ENCODE results near the gene XPNPEP2.

DNA sequence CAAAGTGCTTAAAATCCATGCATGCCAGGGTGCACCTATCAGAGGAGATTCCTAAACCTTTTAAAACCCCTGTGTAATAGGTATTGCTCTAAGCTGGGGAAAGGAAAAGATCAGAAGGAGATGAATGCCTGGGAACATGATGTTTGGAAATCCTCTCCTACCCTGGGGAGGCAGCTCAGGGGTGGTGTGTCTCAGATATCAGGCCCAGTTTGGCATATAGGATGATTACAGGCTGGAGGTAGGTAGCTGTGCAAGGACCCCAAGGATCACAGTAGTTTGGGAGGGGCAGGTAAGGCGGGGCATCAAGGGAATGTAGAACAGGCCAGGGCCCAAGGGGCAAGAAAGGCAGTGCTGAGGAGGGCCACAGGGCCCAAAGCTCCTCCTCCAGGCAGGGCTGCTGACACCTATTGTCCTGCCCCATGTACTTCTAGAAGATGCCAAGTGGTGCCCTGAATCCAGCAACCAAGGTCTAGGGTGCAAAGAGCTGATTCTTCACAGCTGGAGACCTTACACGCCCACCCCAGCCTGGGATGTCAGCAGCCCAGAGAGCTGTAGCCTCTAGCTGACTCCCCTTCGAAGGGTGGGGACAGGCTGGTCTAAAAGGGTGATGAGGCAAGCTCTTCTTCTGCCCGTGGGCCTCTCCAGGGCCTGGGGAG, 58.6 kb downstream of the XPNPEP2 start:
- TF ChIP-seq GATA2 (IDR thresholded peaks at IDR 0.05; ENCODE audit: low read depth, low read length) (no peak), GATA3 (IDR thresholded peaks at IDR 0.05; ENCODE audit: low read depth, low read length) (no peak)
